AG08396 (cell line): ENCODE measurements around the gene C16orf78.

Source experiments
- DNase-seq: peaks from one replicate; pipeline ENCODE4 v3.0.0; 2012; ENCODE audit warnings: low spot score, mixed read lengths

C16orf78 gene

DNA sequence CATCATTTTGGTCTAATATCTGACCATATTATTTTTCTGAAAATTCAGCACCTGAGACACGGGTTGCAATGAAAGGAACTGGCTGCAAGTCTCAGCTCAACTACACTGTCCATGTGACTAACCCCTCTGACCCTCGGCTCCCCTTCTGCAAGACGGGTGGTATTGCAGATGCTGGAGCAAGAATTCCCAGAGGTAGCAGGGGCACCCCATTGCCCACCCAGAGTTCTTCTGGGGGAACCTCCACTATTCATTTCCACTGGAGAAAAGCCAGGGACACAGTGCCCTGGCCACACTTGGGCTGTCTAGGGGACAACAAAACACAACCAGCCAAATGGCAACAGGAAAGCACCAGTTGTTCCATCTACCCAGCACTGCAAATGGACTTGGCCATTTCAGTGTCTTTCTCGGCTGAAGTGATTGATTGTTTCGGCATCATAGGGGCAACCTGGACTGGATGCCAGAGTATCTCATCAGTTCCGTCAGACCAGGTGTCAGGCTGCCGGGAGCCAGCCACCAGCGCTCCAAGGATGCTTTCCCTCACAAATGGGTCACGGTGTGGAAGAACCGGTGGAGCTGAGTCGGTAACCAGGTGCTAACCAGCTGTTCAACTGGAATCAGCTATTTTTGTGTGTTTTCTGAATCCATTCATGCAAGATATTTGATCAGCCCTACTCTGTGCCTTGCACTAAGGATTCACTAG, 58.1 kb downstream of the C16orf78 start:
- no peak for DNase-seq

DNA sequence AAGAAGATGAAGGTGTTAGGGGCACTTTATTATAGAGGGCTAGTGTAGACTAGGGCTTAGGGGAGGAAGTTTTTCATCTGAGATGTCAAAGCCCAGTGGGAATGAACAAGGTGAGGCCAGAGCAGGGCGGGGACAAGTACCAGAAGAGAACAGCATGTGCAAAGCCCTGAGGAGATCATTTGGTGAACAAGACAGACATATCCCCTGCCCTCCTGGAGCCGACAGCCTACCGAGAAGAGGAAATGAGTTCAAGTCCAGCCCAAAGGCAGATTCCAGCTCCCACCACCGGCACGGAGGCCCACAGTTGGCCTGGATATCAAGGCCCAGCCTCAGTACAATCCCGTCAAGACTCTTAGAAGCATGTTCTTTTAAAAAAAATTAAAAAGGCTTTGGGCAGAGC, 61.1 kb downstream of the C16orf78 start:
- DNase-seq = no peak

DNA sequence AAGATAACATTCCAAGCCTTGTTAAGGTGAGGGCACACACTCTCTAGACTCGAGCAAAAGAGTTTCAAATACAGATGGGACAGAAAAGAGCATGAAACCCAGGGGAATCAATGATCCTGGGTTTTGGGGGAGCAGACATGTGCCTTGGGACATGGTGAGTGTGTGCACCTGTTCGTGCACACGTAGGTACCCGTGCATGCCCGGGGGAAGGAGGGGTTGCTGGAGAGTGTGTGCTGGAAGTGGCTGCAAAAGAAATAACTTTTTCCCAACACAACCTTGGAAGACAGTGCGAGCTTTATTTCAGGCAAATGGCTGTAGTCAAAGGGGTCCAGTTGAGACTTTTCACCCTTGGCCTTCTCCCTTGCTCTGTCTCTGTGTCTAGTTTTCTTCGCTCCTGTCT, 62.6 kb downstream of the C16orf78 start:
- no peak for DNase-seq

DNA sequence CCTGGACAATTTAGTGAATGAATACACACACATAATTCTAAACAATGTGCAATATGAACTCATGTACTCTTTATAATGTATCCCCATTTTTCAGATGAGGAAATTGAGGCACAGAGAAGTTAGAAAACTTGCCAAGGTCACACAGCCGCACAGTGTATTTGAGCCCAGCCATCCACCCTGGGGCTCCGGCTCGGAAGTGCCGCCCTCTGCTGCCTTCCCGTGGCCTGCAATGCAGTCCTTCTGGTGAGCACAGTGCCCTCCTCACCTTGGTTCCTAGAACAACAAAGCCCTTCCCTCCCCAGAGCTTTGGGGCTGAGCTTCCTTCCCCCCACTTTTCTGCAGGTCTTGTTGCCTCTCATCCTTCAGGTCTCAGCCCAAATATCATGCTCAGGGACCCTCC, 63.7 kb downstream of the C16orf78 start:
- DNase-seq = no peak

DNA sequence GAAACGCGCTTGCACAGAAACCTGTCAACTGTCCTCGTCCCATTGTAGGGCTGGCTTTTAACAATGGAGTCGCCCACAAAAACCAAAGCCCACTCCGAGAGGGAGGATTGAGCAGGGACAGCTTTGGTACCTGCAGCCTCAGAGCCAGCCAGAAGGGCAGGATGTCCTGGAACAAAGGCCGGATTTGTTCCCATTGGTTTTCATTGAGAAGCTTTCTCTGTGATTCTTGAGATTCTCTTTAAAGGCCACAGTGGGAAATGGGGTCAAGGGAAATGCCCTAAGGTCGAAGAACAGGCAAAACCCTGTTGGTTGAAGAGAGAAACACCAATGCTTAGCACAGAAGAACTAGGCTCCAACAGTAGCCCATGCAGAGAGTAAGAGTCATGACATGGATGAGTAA, 65.4 kb downstream of the C16orf78 start:
- DNase-seq = no peak

DNA sequence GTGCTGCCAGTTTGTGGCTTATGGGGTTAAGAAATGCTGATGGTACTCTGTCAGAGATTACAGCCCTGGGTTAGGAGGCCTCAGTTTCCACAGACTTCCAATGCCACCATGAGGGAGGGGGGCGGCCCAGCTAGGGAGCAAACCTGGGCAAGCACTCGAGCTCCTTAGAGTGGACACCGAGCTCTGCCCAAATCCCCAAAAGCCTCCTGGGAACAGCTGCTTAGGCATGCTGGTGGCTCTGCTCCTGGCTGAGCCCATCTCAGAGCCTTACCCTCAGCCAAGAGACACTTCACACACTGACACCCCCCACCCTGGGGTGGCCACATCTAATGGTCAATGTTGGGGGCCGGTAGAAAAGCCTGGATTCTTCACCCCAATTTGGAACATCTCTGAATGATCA, 66.1 kb downstream of the C16orf78 start:
- no peak for DNase-seq

DNA sequence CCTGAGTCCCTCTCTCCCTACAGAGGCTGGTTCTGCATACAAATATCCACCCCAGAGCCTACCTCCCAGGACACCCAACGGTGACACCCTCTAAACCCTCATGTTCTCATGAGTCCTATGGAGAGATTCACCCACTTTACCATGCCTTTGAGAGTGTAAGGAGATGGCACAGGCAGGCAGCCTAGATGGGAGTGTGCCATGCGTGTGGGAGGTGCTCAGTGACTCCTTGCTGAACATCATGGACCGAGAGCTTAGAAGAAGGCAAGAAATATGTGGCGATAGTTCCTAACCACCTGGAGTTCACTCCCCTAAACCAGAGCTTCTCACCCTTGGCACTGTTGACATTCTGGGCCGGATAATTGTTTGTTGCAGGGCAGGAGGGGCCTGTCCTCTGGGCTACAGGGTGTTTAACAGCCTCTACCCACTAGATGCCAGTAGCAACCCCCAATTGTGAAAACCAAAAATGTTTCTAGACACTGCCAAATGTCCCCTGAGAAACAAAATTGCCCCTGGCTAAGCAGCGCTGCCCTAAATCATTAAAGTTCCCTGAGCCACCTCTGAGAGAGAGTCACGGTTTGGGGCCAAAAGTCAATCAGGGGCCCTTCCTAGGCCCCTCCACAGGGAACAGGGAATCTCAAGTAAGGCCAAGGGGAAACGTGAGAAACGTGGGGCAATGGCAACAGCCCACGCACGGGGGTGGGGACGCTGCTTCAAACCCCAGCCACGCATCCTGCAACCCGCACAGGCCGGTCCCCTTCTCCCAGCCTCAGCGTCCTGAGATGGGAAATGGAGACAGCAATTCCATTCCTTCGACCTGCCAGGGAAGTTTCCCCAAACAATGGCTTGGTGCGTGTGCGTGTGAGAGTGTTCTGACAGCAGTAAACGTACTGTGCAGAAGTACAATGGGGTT, 66.8 kb downstream of the C16orf78 start:
- no peak for DNase-seq

DNA sequence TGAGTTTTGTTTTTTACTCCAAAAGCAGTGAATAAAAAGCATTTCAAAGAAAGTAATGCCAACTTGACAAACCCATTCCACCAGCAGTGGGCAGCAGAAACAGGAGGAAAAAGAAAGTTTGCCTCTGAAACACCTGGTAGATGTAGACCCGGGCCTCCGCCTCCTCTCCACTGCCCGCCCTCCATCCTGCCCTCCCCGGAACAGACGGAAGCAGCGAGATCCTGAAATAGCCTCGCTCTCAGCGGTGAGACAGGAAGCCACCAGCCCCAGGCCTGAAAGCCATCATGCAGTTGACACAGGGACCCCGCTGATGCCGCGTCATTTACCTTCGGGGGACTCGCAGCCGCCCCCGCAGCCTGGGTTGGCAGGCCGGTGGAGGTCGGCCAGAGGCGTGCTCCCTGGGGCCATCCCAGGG, 67.8 kb downstream of the C16orf78 start:
- DNase-seq = no peak

DNA sequence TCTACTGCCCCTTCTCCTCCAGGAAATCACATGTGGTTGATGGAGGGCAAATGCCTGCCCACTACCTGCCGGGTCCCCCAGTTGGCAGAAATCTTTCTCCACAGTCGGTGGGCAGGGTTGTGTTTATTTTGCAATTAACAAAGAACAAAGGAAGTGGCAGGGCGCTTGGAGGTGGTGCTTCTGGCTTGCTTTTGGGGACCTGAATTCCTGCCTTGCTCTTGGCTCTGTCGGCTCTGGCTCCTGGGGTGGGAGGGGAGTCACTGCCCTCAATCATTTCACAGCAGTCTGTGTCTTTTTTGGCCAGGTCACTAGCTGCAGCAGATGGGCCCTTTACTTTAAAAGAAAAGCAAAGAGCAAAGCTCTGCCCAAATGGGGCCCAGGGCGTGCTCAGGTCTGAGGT, 69.2 kb downstream of the C16orf78 start:
- no peak for DNase-seq

DNA sequence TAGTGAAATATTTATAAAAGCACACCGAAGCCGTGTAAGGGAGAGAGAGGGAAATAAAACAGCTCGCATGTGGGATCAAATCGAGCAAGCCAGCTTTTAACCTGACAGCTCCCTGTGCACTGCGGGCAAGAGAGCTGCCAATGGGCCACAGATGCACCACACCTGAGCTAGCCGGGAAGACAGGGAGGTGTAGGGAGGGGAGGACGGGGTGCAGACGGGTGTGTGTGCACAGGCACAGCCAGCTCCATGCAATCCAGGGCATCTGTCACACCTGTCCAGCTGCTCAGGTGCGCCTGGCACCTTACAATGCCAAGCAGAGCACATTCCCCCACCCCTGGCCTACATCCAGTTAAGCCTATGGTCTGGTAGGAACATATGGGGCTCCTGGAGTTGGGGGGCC, 70.0 kb downstream of the C16orf78 start:
- DNase-seq = no peak

DNA sequence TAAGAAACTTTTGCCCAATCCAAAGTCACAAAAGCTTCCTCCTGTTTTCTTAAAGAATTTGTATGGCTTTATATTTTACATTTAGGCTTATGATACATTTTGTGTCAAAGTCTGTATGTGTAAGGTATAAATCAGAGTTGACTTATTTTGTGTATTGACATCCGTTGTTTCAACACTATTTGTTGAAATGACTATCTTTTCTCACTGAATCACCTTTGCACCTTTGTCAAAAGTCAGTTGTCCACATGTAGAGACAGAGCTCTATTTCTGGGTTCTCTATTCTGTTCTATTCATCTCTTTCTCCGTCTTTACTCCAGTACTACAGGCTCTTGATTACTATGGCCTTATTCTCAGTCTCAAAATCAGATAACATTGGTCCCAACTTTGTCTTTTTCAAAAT, 73.2 kb downstream of the C16orf78 start:
- no peak for DNase-seq
